Mesothelial cell of epicardium (in vitro differentiated cells): ENCODE measurements around the gene FRMD4A. TPM values are rescaled to one million over a fixed set of nuclear protein-coding genes. Genes with fewer than 3 reads are reported as not detected.

Experiments used
- DNase-seq, 2 experiments: peaks; one replicate each; pipeline ENCODE4 v3.0.0; 2021; ENCODE audit warnings: low spot score in 2 of 2; ENCODE audit not compliant: unreplicated experiment in 2 of 2
- H3K27ac Mint-ChIP-seq: 2 replicates; pipeline ENCODE4 v1.8.0; 2021; ENCODE audit warnings: mixed read lengths
- H3K27me3 Mint-ChIP-seq: 2 replicates; pipeline ENCODE4 v1.8.0; 2021; ENCODE audit warnings: low read depth, mixed read lengths
- H3K36me3 Mint-ChIP-seq: 2 replicates; pipeline ENCODE4 v1.8.0; 2021; ENCODE audit warnings: mixed read lengths
- H3K4me1 Mint-ChIP-seq: 2 replicates; pipeline ENCODE4 v1.8.0; 2021; ENCODE audit warnings: mixed read lengths
- H3K4me3 Mint-ChIP-seq: 2 replicates; pipeline ENCODE4 v1.8.0; 2021; ENCODE audit warnings: mild to moderate bottlenecking, moderate library complexity, mixed read lengths
- H3K9me3 Mint-ChIP-seq: 2 replicates; pipeline ENCODE4 v1.8.0; 2021; ENCODE audit warnings: mixed read lengths
- CTCF ChIP-seq: fragments of 200-600 bp; sonication (generic); IDR thresholded peaks from one replicate; pipeline ENCODE4 v1.5.0; 2021; ENCODE audit warnings: antibody characterized with exemption; ENCODE audit not compliant: unreplicated experiment
- total RNA-seq: library from RNA; stranded (reverse); gene quantifications from 3 replicates; pipeline ENCODE4 v1.2.1, GENCODE V29; 2021

Gene FRMD4A
- total RNA-seq, 1 donor from 2014 or later: 45.0 TPM

- TF ChIP-seq CTCF: no peak
- Mint-ChIP-seq H3K4me3 (no peak overlapping the region), H3K36me3 (no peaks in the 10 kb centered on the region), H3K9me3 (no peaks in the 10 kb centered on the region), H3K27ac (no peak overlapping the region), H3K27me3 (peaks cover 19% of the 10 kb centered on the region), H3K4me1 (no peaks in the 10 kb centered on the region)
- DNase-seq: peak in 1 of 2 experiments; percentile 11
Observed at GRCh38 chr10:14195433-14195832, 135.3 kb downstream of the FRMD4A start.

GRCh38 chr10:14192746-14193145 is 138.0 kb downstream of the FRMD4A start:
- no peaks in the 10 kb centered on the region for H3K4me1 Mint-ChIP-seq
- no peak for DNase-seq
- no peaks in the 10 kb centered on the region for H3K9me3 Mint-ChIP-seq
- no peak overlapping the region for H3K27ac Mint-ChIP-seq
- H3K4me3 Mint-ChIP-seq: no peak overlapping the region
- H3K27me3 Mint-ChIP-seq: peaks cover 16% of the 10 kb centered on the region
- H3K36me3 Mint-ChIP-seq: no peaks in the 10 kb centered on the region
- TF ChIP-seq CTCF: no peak

GRCh38 chr10:14191871-14192270 is 138.9 kb downstream of the FRMD4A start:
- Mint-ChIP-seq H3K27me3 (peaks cover 16% of the 10 kb centered on the region), H3K27ac (no peak overlapping the region), H3K9me3 (no peaks in the 10 kb centered on the region), H3K4me1 (no peaks in the 10 kb centered on the region), H3K36me3 (no peaks in the 10 kb centered on the region), H3K4me3 (no peak overlapping the region)
- DNase-seq: no peak
- TF ChIP-seq CTCF: no peak

GRCh38 chr10:14191407-14191806 is 139.3 kb downstream of the FRMD4A start:
- Mint-ChIP-seq H3K27ac (no peak overlapping the region), H3K36me3 (no peaks in the 10 kb centered on the region), H3K9me3 (no peaks in the 10 kb centered on the region), H3K4me3 (no peak overlapping the region), H3K4me1 (no peaks in the 10 kb centered on the region), H3K27me3 (peaks cover 14% of the 10 kb centered on the region)
- TF ChIP-seq CTCF: no peak
- no peak for DNase-seq

GRCh38 chr10:14190702-14191101 is 140.0 kb downstream of the FRMD4A start:
- no peak for DNase-seq
- H3K27me3 Mint-ChIP-seq: peaks cover 9% of the 10 kb centered on the region
- no peaks in the 10 kb centered on the region for H3K9me3 Mint-ChIP-seq
- no peak overlapping the region for H3K27ac Mint-ChIP-seq
- H3K36me3 Mint-ChIP-seq: no peaks in the 10 kb centered on the region
- TF ChIP-seq CTCF: no peak
- H3K4me3 Mint-ChIP-seq: no peak overlapping the region
- H3K4me1 Mint-ChIP-seq: no peaks in the 10 kb centered on the region

- Mint-ChIP-seq H3K27me3 (peaks cover 5% of the 10 kb centered on the region), H3K36me3 (no peaks in the 10 kb centered on the region), H3K27ac (no peak overlapping the region), H3K9me3 (no peaks in the 10 kb centered on the region), H3K4me1 (peaks cover 6% of the 10 kb centered on the region), H3K4me3 (no peak overlapping the region)
- DNase-seq: no peak
- no peak for TF ChIP-seq CTCF
Observed at GRCh38 chr10:14186245-14186644, 144.5 kb downstream of the FRMD4A start.
